Lower leg skin (tissue), 4 donors: ENCODE data around the gene CCL13. TPM values are rescaled to one million over a fixed set of nuclear protein-coding genes. Genes with fewer than 3 reads are reported as not detected.
"Not testable (repeated sequence)": the region's sequence is repeated elsewhere in the genome, so short reads cannot be mapped to it uniquely, and the experiment has no call there.

Experiments
- DNase-seq, 2 donors: peaks; one replicate each; pipeline ENCODE4 v3.0.0-alpha.2; 2019; ENCODE audit warnings: low spot score in 2 of 2
- H3K4me3 ChIP-seq: fragments of 200-600 bp; sonication (generic); 2 replicates; pipeline ENCODE4 v1.5.1; 2017; ENCODE audit warnings: mild to moderate bottlenecking, low read depth; ENCODE audit not compliant: poor library complexity, severe bottlenecking
- POLR2A ChIP-seq, 2 donors: fragments of 450-650 bp; IDR thresholded peaks; one replicate each; pipeline ENCODE4 v1.6.1; 2016 to 2017; ENCODE audit warnings: antibody characterized with exemption in 2 of 2, mild to moderate bottlenecking in 1 of 2, moderate library complexity in 1 of 2
- WGBS, 2 donors: methylation state at CpG; one replicate each; pipeline ENCODE4 v1.1.5; 2018; 5-methylcytosine and 5-hydroxymethylcytosine counted together
- intact Hi-C: fragments of 100-400 bp; cut with DNase I; formaldehyde crosslinking; loops from one replicate; pipeline ENCODE4 v1.15.0; 2023; ENCODE audit warnings: low total_unique reads
- total RNA-seq, 4 donors: library from RNA; depleted of rRNA; stranded (reverse); fragments of >200 nt; gene quantifications; one replicate each; pipeline ENCODE4 v1.1.0, GENCODE V29; 2016
- TF ChIP-seq, protein P1 (sequence below), 3 donors: fragments of 450-650 bp; IDR thresholded peaks; one replicate each; pipeline ENCODE4 v1.5.1; 2016; ENCODE audit warnings: antibody characterized with exemption in 3 of 3, mild to moderate bottlenecking in 3 of 3, moderate library complexity in 2 of 3

Gene CCL13
- total RNA-seq, 4 donors from 2014 or later, result 1.9 to 4.4 (median 1.9) TPM; not detected in 1

DNA sequence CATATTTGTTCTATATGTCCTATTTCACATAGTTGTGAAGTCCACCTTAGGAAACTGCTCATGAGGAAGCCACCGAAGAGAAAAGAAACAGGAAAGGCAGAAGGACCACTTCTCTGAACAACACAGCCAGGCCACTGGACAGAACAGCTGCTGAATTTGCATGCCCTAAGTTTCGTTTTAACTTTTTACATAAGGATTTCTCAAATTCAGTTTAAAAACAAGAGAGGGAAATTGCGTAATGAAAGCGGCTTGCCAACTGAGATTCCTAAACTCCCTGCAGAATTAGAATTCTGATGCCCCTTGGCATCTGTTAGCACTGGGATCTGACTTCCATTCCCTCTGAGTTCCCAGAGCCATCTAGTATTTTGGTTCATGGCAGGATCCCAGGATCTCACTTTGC, 42.0 kb upstream of the CCL13 start:
- no peak for TF ChIP-seq POLR2A (IDR thresholded peaks at IDR 0.05)
- TF ChIP-seq, protein P1, sequence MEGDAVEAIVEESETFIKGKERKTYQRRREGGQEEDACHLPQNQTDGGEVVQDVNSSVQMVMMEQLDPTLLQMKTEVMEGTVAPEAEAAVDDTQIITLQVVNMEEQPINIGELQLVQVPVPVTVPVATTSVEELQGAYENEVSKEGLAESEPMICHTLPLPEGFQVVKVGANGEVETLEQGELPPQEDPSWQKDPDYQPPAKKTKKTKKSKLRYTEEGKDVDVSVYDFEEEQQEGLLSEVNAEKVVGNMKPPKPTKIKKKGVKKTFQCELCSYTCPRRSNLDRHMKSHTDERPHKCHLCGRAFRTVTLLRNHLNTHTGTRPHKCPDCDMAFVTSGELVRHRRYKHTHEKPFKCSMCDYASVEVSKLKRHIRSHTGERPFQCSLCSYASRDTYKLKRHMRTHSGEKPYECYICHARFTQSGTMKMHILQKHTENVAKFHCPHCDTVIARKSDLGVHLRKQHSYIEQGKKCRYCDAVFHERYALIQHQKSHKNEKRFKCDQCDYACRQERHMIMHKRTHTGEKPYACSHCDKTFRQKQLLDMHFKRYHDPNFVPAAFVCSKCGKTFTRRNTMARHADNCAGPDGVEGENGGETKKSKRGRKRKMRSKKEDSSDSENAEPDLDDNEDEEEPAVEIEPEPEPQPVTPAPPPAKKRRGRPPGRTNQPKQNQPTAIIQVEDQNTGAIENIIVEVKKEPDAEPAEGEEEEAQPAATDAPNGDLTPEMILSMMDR (IDR thresholded peaks at IDR 0.05), result no peak
- H3K4me3 ChIP-seq, result no peak overlapping the region
- 33 to 35% methylated on average over 4 of the region's 4 CpGs for WGBS, 2 donors
- intact Hi-C loops, result no loop called here
- no peak for DNase-seq

DNA sequence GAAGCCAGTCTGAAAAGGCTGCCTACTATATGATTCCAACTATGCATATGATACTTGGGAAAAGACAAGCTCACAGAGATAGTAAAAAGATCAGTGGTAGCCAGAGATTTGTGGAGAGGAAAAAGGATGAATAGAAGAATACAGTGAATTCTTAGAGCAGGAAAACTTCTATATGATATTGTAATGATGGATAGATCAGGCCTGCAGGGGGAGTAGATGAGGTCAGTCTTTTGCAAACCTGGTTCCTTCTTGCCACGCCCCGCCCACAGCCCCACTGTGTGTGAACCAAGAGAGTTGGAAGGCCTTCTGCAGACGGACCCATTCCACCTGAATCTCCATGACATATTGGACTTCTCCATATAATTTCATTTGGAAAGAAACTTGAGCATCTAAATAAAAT, 37.8 kb upstream of the CCL13 start:
- 78 to 96% methylated on average over 3 of the region's 3 CpGs for WGBS, 2 donors
- DNase-seq, result no peak
- TF ChIP-seq POLR2A (IDR thresholded peaks at IDR 0.05), result no peak
- TF ChIP-seq, protein P1 (IDR thresholded peaks at IDR 0.05), result no peak
- H3K4me3 ChIP-seq, result no peak overlapping the region
- intact Hi-C loops, result no loop called here

DNA sequence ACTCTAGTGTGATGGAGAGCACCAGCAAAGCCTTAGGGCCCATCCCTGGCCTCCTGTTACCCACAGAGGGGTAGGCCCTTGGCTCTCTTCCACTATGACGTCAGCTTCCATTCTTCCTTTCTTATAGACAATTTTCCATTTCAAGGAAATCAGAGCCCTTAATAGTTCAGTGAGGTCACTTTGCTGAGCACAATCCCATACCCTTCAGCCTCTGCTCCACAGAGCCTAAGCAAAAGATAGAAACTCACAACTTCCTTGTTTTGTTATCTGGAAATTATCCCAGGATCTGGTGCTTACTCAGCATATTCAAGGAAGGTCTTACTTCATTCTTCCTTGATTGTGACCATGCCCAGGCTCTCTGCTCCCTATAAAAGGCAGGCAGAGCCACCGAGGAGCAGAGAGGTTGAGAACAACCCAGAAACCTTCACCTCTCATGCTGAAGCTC, 37.2 kb upstream of the CCL13 start, which contains the start of gene CCL8:
CCL8 (plus strand) TSS at position 397 of the 445 bp plus-strand sequence. CDS start 67 bp downstream, outside the sequence.
- no peak for DNase-seq

DNA sequence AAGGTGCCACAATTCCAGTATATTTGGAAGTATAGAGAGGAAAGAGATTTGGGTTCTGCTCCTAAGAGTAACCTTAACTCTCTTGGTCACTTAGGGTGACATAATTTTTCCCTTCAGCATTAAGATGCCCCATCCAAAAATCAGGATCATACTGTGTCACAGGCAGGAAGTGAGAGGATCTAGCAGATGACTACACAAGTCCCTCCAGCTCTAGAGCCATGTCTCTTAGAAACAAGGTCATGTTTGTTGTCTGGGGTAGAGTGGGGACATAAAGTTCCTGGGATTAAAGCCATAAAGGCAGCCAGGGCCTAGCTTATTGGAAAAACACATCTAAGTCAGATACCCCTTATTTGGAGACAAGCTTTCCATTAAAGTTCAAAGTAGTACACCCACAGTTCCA, 34.3 kb upstream of the CCL13 start:
- DNase-seq, result no peak
- intact Hi-C loops, result no loop called here
- TF ChIP-seq, protein P1 (IDR thresholded peaks at IDR 0.05), result no peak
- no peak for TF ChIP-seq POLR2A (IDR thresholded peaks at IDR 0.05)
- H3K4me3 ChIP-seq, result no peak overlapping the region

More for the DNA sequence above, 37.2 kb upstream of the CCL13 start, which contains the start of gene CCL8:
- intact Hi-C loops, result no loop called here
- WGBS, 2 donors, result 13 to 25% methylated on average over 2 of the region's 2 CpGs
- TF ChIP-seq, protein P1 (IDR thresholded peaks at IDR 0.05), result no peak
- no peak for TF ChIP-seq POLR2A (IDR thresholded peaks at IDR 0.05)
- no peak within 1 kb of the TSS for H3K4me3 ChIP-seq

DNA sequence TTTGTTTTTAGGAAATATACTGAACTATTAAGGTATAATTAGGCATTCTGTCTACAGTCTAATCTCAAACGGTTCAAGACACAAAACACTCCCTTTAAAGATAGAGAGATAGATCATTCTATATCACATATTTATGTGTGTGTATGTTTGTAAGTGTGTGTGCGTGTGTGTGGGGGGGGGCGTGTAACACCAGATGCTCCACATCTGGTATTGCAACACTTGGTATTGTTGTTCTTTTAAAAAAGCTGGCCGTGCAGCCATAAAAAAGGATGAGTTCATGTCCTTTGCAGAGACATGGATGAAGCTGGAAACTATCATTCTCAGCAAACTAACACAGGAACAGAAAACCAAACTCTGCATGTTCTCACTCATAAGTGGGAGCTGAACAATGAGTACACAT, 28.7 kb upstream of the CCL13 start:
- H3K4me3 ChIP-seq, intact Hi-C loops, DNase-seq: not testable (repeated sequence)
- WGBS, 2 donors, result 50 to 55% methylated on average over 4 of the region's 4 CpGs

DNA sequence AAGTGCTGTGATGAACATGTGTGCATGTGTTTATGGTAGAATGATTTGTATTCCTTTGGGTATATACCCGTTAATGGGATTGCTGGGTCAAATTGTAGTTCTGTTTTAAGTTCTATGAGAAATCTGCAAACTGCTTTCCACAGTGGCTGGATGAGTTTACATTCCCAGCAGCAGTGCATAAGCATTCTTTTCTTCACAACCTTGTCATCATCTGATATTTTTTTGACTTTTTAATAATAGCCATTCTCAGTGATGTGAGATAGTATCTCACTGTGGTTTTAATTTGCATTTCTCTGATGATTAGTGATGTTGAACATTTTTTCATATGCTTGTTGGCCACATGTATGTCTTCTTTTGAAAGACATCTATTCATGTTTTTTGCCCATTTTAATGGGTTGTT, 18.6 kb upstream of the CCL13 start:
- no peak overlapping the region for H3K4me3 ChIP-seq
- no peak for DNase-seq
- 64 to 69% methylated on average over 1 of the region's 1 CpG for WGBS, 2 donors
- intact Hi-C loops, result no loop called here
- TF ChIP-seq, protein P1 (IDR thresholded peaks at IDR 0.05), result no peak
- TF ChIP-seq POLR2A (IDR thresholded peaks at IDR 0.05), result no peak
